Astrocyte of the cerebellum (primary cell): ENCODE results near the gene METTL4.

ENCODE experiments used
- DNase-seq: peaks from one replicate; pipeline ENCODE4 v3.0.0-alpha.2; 2011; ENCODE audit warnings: low read depth
- H3K4me3 ChIP-seq: 2 replicates; pipeline ENCODE4 v1.5.1; 2011; ENCODE audit warnings: mild to moderate bottlenecking, low read depth, low read length, moderate library complexity
- CTCF ChIP-seq: IDR thresholded peaks from 2 replicates; pipeline ENCODE4 v1.5.1; 2012; ENCODE audit warnings: low read length, low read depth, moderate library complexity, mild to moderate bottlenecking; ENCODE audit errors: missing control alignments
- in situ Hi-C: cut with HindIII; loops from 2 replicates; pipeline ENCODE4 v1.10.0; 2017; ENCODE audit warnings: low sequenced_read_pairs

METTL4 gene

GRCh38 chr18:2571200-2572170 is at the start of gene METTL4, which contains the start of gene NDC80:
Gene METTL4, minus strand, starts transcription at chr18:2571505. Its CDS starts 4,289 bp downstream, at chr18:2567216.
Gene NDC80, plus strand, starts transcription at chr18:2571557. Its CDS starts 1,429 bp downstream, at chr18:2572986.
- in situ Hi-C loops: no loop called here
- TF ChIP-seq CTCF: no peak
- H3K4me3 ChIP-seq: peak within 1 kb of the TSS; percentile 84
- DNase-seq: peak; percentile 66

- DNase-seq: peak; percentile 72
- TF ChIP-seq CTCF: no peak
- no peak overlapping the region for H3K4me3 ChIP-seq
- in situ Hi-C loops: no loop called here
Observed at GRCh38 chr18:2618009-2618408, 46.7 kb upstream of the METTL4 start.

- peak; percentile 26 for DNase-seq
- H3K4me3 ChIP-seq: peak overlapping the region; percentile 3
- in situ Hi-C loops: no loop called here
- no peak for TF ChIP-seq CTCF
Observed at GRCh38 chr18:2617401-2617998, 46.2 kb upstream of the METTL4 start.

GRCh38 chr18:2612996-2613395 is 41.7 kb upstream of the METTL4 start:
- no peak for TF ChIP-seq CTCF
- H3K4me3 ChIP-seq: no peak overlapping the region
- no peak for DNase-seq
- in situ Hi-C loops: no loop called here

GRCh38 chr18:2610549-2610948 is 39.2 kb upstream of the METTL4 start:
- no peak overlapping the region for H3K4me3 ChIP-seq
- in situ Hi-C loops: no loop called here
- no peak for TF ChIP-seq CTCF
- DNase-seq: no peak

GRCh38 chr18:2609604-2610003 is 38.3 kb upstream of the METTL4 start:
- in situ Hi-C loops: no loop called here
- H3K4me3 ChIP-seq: no peak overlapping the region
- TF ChIP-seq CTCF: no peak
- DNase-seq: no peak
